Measurements from ENCODE around the gene ESRRA. TPM values are rescaled to one million over a fixed set of nuclear protein-coding genes. Genes with fewer than 3 reads are reported as not detected.
A peak's percentile ranks its signal among the peaks of the same experiment; 100 is the strongest.

The ESRRA gene
- total and polyA plus RNA-seq, 9 of the 15 experiments (the other 6 are each of a cell fraction or from before 2014, with no cell fraction given) = 0.27 to 89.7 (median 23.7) TPM

DNA sequence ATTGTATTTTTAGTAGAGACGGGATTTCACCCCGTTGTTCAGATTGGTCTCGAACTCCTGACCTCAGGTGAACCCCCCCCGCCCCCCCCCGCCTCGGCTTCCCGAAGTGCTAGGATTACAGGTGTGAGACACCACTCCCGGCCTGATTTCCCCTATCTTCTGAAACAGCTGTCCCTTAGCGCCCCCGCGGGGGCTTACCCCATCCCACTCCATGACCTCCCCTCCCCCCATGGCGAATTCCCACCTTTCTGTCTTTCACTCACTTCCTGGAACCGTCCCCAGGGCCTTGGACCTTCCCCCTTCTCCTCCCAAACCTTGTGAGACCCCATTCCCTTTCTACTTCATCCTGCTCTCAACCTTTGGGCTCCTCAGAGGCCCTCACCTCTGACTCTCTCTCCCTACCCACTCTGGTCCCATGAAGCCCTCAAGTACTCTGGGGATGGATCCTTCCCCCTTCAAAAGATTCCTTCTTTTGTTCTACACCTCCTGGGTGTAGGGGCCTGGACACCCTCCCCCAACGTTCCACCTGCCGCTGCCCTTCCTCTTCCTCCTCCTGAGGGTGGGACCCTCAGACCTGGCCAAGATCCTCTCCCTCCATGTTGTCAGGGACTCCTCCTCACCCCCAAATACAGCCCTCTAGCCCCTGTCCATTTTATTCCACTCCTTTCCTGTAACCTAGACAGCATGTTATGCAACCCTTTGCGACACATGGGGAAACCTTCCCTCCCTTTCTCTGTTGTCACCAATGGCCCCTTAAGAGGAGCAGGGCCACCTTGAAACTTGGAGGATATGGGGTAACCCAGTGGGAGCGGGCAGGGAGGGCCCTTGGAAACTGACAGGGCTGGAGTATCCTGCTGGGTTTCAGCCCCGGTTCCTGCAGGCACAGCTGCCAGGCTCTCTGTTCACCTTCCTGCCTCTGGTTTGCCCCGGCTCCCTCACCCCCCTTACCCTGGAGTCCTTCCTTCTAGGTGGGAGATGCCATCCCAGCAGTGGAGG lies 13.7 kb downstream of the ESRRA start (continued):
- TF ChIP-seq EGR1 (conservative IDR thresholded peaks at IDR 0.05) (peak; percentile 63), ARID1B (IDR thresholded peaks at IDR 0.05) (peak; percentile 70), RBFOX2 (IDR thresholded peaks at IDR 0.05; ENCODE audit: low read depth, low read length) (0 out of 2 replicates have a peak, but pooled peaks have one; percentile 11), CREB1 (IDR thresholded peaks at IDR 0.05) (0 out of 2 replicates have a peak, but pooled peaks have one; percentile 12), CREB1 (CRISPR knock-in tag; IDR thresholded peaks at IDR 0.05) (0 out of 2 replicates have a peak, but pooled peaks have one; percentile 13), CBFA2T2 (conservative IDR thresholded peaks at IDR 0.05) (peak; percentile 47; the same call in 1 of the 2 replicates)
- TF ChIP-seq, protein P1, sequence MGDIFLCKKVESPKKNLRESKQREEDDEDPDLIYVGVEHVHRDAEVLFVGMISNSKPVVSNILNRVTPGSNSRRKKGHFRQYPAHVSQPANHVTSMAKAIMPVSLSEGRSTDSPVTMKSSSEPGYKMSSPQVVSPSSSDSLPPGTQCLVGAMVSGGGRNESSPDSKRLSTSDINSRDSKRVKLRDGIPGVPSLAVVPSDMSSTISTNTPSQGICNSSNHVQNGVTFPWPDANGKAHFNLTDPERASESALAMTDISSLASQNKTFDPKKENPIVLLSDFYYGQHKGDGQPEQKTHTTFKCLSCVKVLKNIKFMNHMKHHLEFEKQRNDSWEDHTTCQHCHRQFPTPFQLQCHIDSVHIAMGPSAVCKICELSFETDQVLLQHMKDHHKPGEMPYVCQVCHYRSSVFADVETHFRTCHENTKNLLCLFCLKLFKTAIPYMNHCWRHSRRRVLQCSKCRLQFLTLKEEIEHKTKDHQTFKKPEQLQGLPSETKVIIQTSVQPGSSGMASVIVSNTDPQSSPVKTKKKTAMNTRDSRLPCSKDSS (IDR thresholded peaks at IDR 0.05; ENCODE audit: low read depth, partially characterized antibody) = no peak
- TF ChIP-seq, protein P2, sequence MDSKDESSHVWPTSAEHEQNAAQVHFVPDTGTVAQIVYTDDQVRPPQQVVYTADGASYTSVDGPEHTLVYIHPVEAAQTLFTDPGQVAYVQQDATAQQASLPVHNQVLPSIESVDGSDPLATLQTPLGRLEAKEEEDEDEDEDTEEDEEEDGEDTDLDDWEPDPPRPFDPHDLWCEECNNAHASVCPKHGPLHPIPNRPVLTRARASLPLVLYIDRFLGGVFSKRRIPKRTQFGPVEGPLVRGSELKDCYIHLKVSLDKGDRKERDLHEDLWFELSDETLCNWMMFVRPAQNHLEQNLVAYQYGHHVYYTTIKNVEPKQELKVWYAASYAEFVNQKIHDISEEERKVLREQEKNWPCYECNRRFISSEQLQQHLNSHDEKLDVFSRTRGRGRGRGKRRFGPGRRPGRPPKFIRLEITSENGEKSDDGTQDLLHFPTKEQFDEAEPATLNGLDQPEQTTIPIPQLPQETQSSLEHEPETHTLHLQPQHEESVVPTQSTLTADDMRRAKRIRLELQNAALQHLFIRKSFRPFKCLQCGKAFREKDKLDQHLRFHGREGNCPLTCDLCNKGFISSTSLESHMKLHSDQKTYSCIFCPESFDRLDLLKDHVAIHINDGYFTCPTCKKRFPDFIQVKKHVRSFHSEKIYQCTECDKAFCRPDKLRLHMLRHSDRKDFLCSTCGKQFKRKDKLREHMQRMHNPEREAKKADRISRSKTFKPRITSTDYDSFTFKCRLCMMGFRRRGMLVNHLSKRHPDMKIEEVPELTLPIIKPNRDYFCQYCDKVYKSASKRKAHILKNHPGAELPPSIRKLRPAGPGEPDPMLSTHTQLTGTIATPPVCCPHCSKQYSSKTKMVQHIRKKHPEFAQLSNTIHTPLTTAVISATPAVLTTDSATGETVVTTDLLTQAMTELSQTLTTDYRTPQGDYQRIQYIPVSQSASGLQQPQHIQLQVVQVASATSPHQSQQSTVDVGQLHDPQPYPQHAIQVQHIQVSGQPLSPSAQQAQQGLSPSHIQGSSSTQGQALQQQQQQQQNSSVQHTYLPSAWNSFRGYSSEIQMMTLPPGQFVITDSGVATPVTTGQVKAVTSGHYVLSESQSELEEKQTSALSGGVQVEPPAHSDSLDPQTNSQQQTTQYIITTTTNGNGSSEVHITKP (IDR thresholded peaks at IDR 0.05; ENCODE audit: partially characterized antibody) = peak; percentile 24
- TF ChIP-seq, protein P3, sequence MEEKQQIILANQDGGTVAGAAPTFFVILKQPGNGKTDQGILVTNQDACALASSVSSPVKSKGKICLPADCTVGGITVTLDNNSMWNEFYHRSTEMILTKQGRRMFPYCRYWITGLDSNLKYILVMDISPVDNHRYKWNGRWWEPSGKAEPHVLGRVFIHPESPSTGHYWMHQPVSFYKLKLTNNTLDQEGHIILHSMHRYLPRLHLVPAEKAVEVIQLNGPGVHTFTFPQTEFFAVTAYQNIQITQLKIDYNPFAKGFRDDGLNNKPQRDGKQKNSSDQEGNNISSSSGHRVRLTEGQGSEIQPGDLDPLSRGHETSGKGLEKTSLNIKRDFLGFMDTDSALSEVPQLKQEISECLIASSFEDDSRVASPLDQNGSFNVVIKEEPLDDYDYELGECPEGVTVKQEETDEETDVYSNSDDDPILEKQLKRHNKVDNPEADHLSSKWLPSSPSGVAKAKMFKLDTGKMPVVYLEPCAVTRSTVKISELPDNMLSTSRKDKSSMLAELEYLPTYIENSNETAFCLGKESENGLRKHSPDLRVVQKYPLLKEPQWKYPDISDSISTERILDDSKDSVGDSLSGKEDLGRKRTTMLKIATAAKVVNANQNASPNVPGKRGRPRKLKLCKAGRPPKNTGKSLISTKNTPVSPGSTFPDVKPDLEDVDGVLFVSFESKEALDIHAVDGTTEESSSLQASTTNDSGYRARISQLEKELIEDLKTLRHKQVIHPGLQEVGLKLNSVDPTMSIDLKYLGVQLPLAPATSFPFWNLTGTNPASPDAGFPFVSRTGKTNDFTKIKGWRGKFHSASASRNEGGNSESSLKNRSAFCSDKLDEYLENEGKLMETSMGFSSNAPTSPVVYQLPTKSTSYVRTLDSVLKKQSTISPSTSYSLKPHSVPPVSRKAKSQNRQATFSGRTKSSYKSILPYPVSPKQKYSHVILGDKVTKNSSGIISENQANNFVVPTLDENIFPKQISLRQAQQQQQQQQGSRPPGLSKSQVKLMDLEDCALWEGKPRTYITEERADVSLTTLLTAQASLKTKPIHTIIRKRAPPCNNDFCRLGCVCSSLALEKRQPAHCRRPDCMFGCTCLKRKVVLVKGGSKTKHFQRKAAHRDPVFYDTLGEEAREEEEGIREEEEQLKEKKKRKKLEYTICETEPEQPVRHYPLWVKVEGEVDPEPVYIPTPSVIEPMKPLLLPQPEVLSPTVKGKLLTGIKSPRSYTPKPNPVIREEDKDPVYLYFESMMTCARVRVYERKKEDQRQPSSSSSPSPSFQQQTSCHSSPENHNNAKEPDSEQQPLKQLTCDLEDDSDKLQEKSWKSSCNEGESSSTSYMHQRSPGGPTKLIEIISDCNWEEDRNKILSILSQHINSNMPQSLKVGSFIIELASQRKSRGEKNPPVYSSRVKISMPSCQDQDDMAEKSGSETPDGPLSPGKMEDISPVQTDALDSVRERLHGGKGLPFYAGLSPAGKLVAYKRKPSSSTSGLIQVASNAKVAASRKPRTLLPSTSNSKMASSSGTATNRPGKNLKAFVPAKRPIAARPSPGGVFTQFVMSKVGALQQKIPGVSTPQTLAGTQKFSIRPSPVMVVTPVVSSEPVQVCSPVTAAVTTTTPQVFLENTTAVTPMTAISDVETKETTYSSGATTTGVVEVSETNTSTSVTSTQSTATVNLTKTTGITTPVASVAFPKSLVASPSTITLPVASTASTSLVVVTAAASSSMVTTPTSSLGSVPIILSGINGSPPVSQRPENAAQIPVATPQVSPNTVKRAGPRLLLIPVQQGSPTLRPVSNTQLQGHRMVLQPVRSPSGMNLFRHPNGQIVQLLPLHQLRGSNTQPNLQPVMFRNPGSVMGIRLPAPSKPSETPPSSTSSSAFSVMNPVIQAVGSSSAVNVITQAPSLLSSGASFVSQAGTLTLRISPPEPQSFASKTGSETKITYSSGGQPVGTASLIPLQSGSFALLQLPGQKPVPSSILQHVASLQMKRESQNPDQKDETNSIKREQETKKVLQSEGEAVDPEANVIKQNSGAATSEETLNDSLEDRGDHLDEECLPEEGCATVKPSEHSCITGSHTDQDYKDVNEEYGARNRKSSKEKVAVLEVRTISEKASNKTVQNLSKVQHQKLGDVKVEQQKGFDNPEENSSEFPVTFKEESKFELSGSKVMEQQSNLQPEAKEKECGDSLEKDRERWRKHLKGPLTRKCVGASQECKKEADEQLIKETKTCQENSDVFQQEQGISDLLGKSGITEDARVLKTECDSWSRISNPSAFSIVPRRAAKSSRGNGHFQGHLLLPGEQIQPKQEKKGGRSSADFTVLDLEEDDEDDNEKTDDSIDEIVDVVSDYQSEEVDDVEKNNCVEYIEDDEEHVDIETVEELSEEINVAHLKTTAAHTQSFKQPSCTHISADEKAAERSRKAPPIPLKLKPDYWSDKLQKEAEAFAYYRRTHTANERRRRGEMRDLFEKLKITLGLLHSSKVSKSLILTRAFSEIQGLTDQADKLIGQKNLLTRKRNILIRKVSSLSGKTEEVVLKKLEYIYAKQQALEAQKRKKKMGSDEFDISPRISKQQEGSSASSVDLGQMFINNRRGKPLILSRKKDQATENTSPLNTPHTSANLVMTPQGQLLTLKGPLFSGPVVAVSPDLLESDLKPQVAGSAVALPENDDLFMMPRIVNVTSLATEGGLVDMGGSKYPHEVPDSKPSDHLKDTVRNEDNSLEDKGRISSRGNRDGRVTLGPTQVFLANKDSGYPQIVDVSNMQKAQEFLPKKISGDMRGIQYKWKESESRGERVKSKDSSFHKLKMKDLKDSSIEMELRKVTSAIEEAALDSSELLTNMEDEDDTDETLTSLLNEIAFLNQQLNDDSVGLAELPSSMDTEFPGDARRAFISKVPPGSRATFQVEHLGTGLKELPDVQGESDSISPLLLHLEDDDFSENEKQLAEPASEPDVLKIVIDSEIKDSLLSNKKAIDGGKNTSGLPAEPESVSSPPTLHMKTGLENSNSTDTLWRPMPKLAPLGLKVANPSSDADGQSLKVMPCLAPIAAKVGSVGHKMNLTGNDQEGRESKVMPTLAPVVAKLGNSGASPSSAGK (IDR thresholded peaks at IDR 0.05) = peak; percentile 76
